Gastrocnemius medialis (tissue), 4 donors: Measurements from ENCODE around the gene PBXIP1. TPM values are rescaled to one million over a fixed set of nuclear protein-coding genes. Genes with fewer than 3 reads are reported as not detected.
A peak's percentile ranks its signal among the peaks of the same experiment; 100 is the strongest.

ENCODE experiments used
- ATAC-seq, 2 donors: fragments of 150-250 bp; one replicate each; pipeline ENCODE4 v1.9.1; 2016
- DNase-seq, 2 donors: peaks; one replicate each; pipeline ENCODE4 v3.0.0-alpha.2; 2019
- H3K27ac ChIP-seq, 4 donors: fragments of 200-600 bp; sonication (generic); 1 replicate in 1 of 4; 2 replicates in 3 of 4; pipeline ENCODE4 v1.5.1; 2016 to 2018; ENCODE audit warnings: mild to moderate bottlenecking in 2 of 4, moderate library complexity in 1 of 4
- H3K27me3 ChIP-seq, 3 donors: fragments of 200-600 bp; sonication (generic) in 2 of 3; 1 replicate in 1 of 3; 2 replicates in 2 of 3; pipeline versions ENCODE4 v1.5.1 to v1.6.0; 2016 to 2019; ENCODE audit warnings: mild to moderate bottlenecking in 1 of 3, moderate library complexity in 1 of 3
- H3K36me3 ChIP-seq, 2 donors: fragments of 200-600 bp; sonication (generic) in 1 of 2; one replicate each; pipeline ENCODE4 v1.5.1; 2017 to 2018
- H3K4me1 ChIP-seq, 2 donors: fragments of 200-600 bp; sonication (generic) in 1 of 2; one replicate each; pipeline ENCODE4 v1.5.1; 2016 to 2017; ENCODE audit warnings: mild to moderate bottlenecking in 2 of 2
- H3K4me3 ChIP-seq, 4 donors: fragments of 200-600 bp; sonication (generic) in 3 of 4; 1 replicate in 1 of 4; 2 replicates in 3 of 4; pipeline ENCODE4 v1.5.1; 2016 to 2019; ENCODE audit warnings: mild to moderate bottlenecking in 2 of 4
- H3K9me3 ChIP-seq, 3 donors: fragments of 200-600 bp; sonication (generic) in 2 of 3; 1 replicate in 1 of 3; 2 replicates in 2 of 3; pipeline ENCODE4 v1.5.1; 2016 to 2019
- POLR2A ChIP-seq, 2 donors: fragments of 450-650 bp; IDR thresholded peaks; one replicate each; pipeline ENCODE4 v1.6.1; 2017; ENCODE audit warnings: antibody characterized with exemption in 2 of 2, mild to moderate bottlenecking in 2 of 2, moderate library complexity in 2 of 2
- in situ Hi-C, 4 donors: fragments of 200-750 bp; cut with MboI; loops; one replicate each; pipeline versions ENCODE4 v1.15.0 to v1.8.0; 2017; ENCODE audit warnings: low sequenced_read_pairs in 4 of 4
- intact Hi-C: fragments of 100-400 bp; cut with DNase I; formaldehyde crosslinking; loops from one replicate; pipeline ENCODE4 v1.15.1; 2023; ENCODE audit warnings: low total_unique reads
- total RNA-seq, 4 donors: library from RNA; depleted of rRNA; stranded (reverse); fragments of >200 nt; gene quantifications; one replicate each; pipeline versions ENCODE4 v1.1.0 to v1.2.3, GENCODE V29; 2016
- TF ChIP-seq, protein P1 (sequence below), 5 experiments: fragments of 450-650 bp in 3 of 5; fragments of 200-600 bp in 2 of 5; sonication (generic) in 2 of 5; IDR thresholded peaks in 4 of 5; conservative IDR thresholded peaks in 1 of 5; 1 replicate in 4 of 5; 2 replicates in 1 of 5; pipeline ENCODE4 v1.5.1; 2016 to 2019; ENCODE audit warnings: antibody characterized with exemption in 5 of 5, mild to moderate bottlenecking in 3 of 5, moderate library complexity in 3 of 5

PBXIP1 gene
- total RNA-seq, 4 donors from 2014 or later: 126 to 171 (median 165) TPM

DNA sequence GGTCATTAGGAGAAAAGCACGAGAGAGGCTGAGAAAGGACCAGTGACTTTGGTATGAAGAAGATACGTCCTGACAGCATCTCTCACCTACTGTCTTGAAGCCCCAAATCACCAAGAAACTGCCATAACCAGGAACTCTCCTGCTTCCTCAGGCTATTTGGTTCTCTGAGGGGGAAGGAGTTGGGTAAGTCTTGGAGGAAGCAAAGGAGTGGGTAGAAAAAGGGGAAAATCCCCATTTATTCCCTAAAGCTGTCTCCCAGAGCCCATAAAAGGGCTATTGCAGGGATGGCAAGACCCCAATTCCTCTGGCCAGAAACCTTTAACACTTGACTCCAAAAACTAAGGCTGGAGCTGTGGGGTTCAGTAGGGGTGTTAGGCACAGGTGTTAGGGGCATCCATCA lies 2.1 kb upstream of the PBXIP1 start:
- DNase-seq (no peak), ATAC-seq (no peak)
- TF ChIP-seq POLR2A (IDR thresholded peaks at IDR 0.05): no peak
- TF ChIP-seq, protein P1, sequence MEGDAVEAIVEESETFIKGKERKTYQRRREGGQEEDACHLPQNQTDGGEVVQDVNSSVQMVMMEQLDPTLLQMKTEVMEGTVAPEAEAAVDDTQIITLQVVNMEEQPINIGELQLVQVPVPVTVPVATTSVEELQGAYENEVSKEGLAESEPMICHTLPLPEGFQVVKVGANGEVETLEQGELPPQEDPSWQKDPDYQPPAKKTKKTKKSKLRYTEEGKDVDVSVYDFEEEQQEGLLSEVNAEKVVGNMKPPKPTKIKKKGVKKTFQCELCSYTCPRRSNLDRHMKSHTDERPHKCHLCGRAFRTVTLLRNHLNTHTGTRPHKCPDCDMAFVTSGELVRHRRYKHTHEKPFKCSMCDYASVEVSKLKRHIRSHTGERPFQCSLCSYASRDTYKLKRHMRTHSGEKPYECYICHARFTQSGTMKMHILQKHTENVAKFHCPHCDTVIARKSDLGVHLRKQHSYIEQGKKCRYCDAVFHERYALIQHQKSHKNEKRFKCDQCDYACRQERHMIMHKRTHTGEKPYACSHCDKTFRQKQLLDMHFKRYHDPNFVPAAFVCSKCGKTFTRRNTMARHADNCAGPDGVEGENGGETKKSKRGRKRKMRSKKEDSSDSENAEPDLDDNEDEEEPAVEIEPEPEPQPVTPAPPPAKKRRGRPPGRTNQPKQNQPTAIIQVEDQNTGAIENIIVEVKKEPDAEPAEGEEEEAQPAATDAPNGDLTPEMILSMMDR (IDR thresholded peaks at IDR 0.05 in 4 of 5, conservative IDR thresholded peaks at IDR 0.05 in 1 of 5): no peak
- Histone ChIP-seq H3K4me1 (peaks cover 57 to 65% of the 10 kb centered on the region in 2 donors), H3K27me3 (no peaks in the 10 kb centered on the region), H3K4me3 (no peak overlapping the region), H3K36me3 (peaks cover 0 to 16% of the 10 kb centered on the region in 2 donors), H3K27ac (peak overlapping the region; percentile 92 to 98 (median 94)), H3K9me3 (no peaks in the 10 kb centered on the region)
- in situ Hi-C loops (loop anchor here in 1 of 4 donors (25.0 kb wide), 1 partner anchor 104 kb away; the partner anchor contains the start of genes ADAM15 and EFNA4), intact Hi-C loops (no loop called here)

- intact Hi-C loops: no loop called here
- DNase-seq: no peak
Measured at GRCh38 chr1:154957091-154957657, 1.3 kb upstream of the PBXIP1 start.

GRCh38 chr1:154956544-154956941 lies 644 bp upstream of the PBXIP1 start:
- peaks cover 62 to 68% of the 10 kb centered on the region in 2 donors for H3K4me1 ChIP-seq
- intact Hi-C loops: loop anchor here (1.0 kb wide), 1 partner anchor 19 kb away; no protein-coding TSS in a partner anchor
- in situ Hi-C loops: loop anchor here in 1 of 4 donors (25.0 kb wide), 1 partner anchor 106 kb away; the partner anchor contains the start of genes ADAM15 and EFNA4

More at GRCh38 chr1:154957091-154957657, 1.3 kb upstream of the PBXIP1 start:
- Histone ChIP-seq H3K4me1 (peaks cover 57 to 65% of the 10 kb centered on the region in 2 donors), H3K27me3 (no peaks in the 10 kb centered on the region), H3K9me3 (no peaks in the 10 kb centered on the region), H3K27ac (peak overlapping the region; percentile 92 to 98 (median 94)), H3K36me3 (peaks cover 0 to 13% of the 10 kb centered on the region in 2 donors), H3K4me3 (peak overlapping the region; percentile 67 to 77 (median 69))
- TF ChIP-seq, protein P1 (IDR thresholded peaks at IDR 0.05 in 4 of 5, conservative IDR thresholded peaks at IDR 0.05 in 1 of 5): no peak
- TF ChIP-seq POLR2A (IDR thresholded peaks at IDR 0.05): no peak
- ATAC-seq: no peak
- in situ Hi-C loops: loop anchor here in 1 of 4 donors (25.0 kb wide), 1 partner anchor 105 kb away; the partner anchor contains the start of genes ADAM15 and EFNA4

GRCh38 chr1:154955039-154955717 lies 721 bp downstream of the PBXIP1 start:
- in situ Hi-C loops: loop anchor here in 1 of 4 donors (25.0 kb wide), 1 partner anchor 107 kb away; the partner anchor contains the start of genes ADAM15 and EFNA4
- Histone ChIP-seq H3K27ac (peak overlapping the region; percentile 92 to 98 (median 94)), H3K4me1 (peaks cover 54 to 58% of the 10 kb centered on the region in 2 donors), H3K36me3 (peaks cover 0 to 27% of the 10 kb centered on the region in 2 donors), H3K9me3 (no peaks in the 10 kb centered on the region), H3K27me3 (no peaks in the 10 kb centered on the region), H3K4me3 (peak overlapping the region; percentile 67 to 77 (median 69))
- TF ChIP-seq, protein P1 (IDR thresholded peaks at IDR 0.05 in 4 of 5, conservative IDR thresholded peaks at IDR 0.05 in 1 of 5): no peak
- intact Hi-C loops: no loop called here
- peak in 1 of 2 donors; percentile 0 for ATAC-seq
- peak in 1 of 2 donors; percentile 53 for DNase-seq

More at GRCh38 chr1:154956544-154956941, 644 bp upstream of the PBXIP1 start:
- Histone ChIP-seq H3K36me3 (peaks cover 0 to 14% of the 10 kb centered on the region in 2 donors), H3K27me3 (no peaks in the 10 kb centered on the region), H3K27ac (peak overlapping the region; percentile 92 to 98 (median 94)), H3K9me3 (no peaks in the 10 kb centered on the region), H3K4me3 (peak overlapping the region; percentile 67 to 77 (median 69))
- TF ChIP-seq, protein P1 (IDR thresholded peaks at IDR 0.05 in 4 of 5, conservative IDR thresholded peaks at IDR 0.05 in 1 of 5): no peak
- TF ChIP-seq POLR2A (IDR thresholded peaks at IDR 0.05): no peak
- ATAC-seq (peak; percentile 22 to 45), DNase-seq (peak; percentile 52 to 74)
